Measurements from ENCODE around the gene DDI1. TPM values are rescaled to one million over a fixed set of nuclear protein-coding genes. Genes with fewer than 3 reads are reported as not detected.

The DDI1 gene
- total and polyA plus RNA-seq, 2 of the 4 experiments (the other 2 are of a cell fraction): not detected

- Histone ChIP-seq H4K91ac (ENCODE audit: insufficient read depth, low read depth, low read length) (no peak overlapping the region), H2AK9ac (replicated peaks; ENCODE audit: low read depth, low read length, poor library complexity) (no peak overlapping the region), H2AFZ (replicated peaks; ENCODE audit: low read length, poor library complexity) (no peak overlapping the region), H3K4me1 (ENCODE audit: control insufficient read depth, insufficient read depth, low read length) (no peaks in the 10 kb centered on the region), H3K9me1 (ENCODE audit: insufficient read depth, low read length) (no peaks in the 10 kb centered on the region), H3K14ac (replicated peaks; ENCODE audit: low read depth, low read length) (no peak overlapping the region), H3K18ac (ENCODE audit: low read depth, low read length) (no peak overlapping the region), H4K20me1 (ENCODE audit: insufficient read depth, low read length) (no peaks in the 10 kb centered on the region), H3K56ac (ENCODE audit: extremely low read depth, insufficient read depth, low read length) (no peak overlapping the region), H3K9ac (ENCODE audit: low read depth, low read length) (no peak overlapping the region), H3K9me3 (ENCODE audit: control insufficient read depth, insufficient read depth, low read length) (no peaks in the 10 kb centered on the region), H3K23ac (ENCODE audit: low read depth, low read length) (no peak overlapping the region), H3K27me3 (ENCODE audit: control insufficient read depth, insufficient read depth, low read length) (no peaks in the 10 kb centered on the region), H3K79me1 (ENCODE audit: low read depth in 1 of 2, low read length in 2 of 2) (no peaks in the 10 kb centered on the region), H2BK20ac (ENCODE audit: low read depth, low read length) (no peak overlapping the region), H3K27ac (ENCODE audit: insufficient read depth, low read length) (no peak overlapping the region), H3K4me3 (ENCODE audit: insufficient read depth, low read depth, low read length) (no peak overlapping the region), H3K4me2 (ENCODE audit: low read depth, low read length) (no peak overlapping the region), H4K8ac (ENCODE audit: low read depth in 2 of 2, low read length in 2 of 2) (no peak overlapping the region), H2AK5ac (ENCODE audit: low read depth, low read length) (no peak overlapping the region), H3K36me3 (ENCODE audit: control insufficient read depth, insufficient read depth, low read length) (no peaks in the 10 kb centered on the region), H3K4ac (ENCODE audit: low read depth, low read length) (no peak overlapping the region), H2BK5ac (ENCODE audit: low read depth, low read length, poor library complexity, severe bottlenecking) (no peak overlapping the region), H2BK15ac (ENCODE audit: low read depth, low read length) (no peak overlapping the region), H2BK120ac (ENCODE audit: low read depth, low read length) (no peak overlapping the region), H4K5ac (ENCODE audit: low read depth, low read length) (no peak overlapping the region)
- TF ChIP-seq MXI1 (IDR thresholded peaks at IDR 0.05; ENCODE audit: borderline replicate concordance, low read depth, low read length) (no peak), MAZ (IDR thresholded peaks at IDR 0.05; ENCODE audit: borderline replicate concordance, low read depth, low read length) (no peak), SMC3 (IDR thresholded peaks at IDR 0.05; ENCODE audit: low read depth, low read length) (no peak), POLR2A (IDR thresholded peaks at IDR 0.05; ENCODE audit: low read depth, low read length) (no peak), CHD1 (IDR thresholded peaks at IDR 0.05; ENCODE audit: low read depth, low read length) (no peak), CEBPB (IDR thresholded peaks at IDR 0.05; ENCODE audit: low read depth, low read length) (no peak), RCOR1 (IDR thresholded peaks at IDR 0.05; ENCODE audit: insufficient replicate concordance, low read length) (no peak), BHLHE40 (IDR thresholded peaks at IDR 0.05; ENCODE audit: low read depth, low read length) (no peak), RAD21 (IDR thresholded peaks at IDR 0.05; ENCODE audit: low read length) (no peak), MAFK (IDR thresholded peaks at IDR 0.05; ENCODE audit: low read depth, low read length) (no peak), NFE2L2 (IDR thresholded peaks at IDR 0.05; ENCODE audit: low read depth, low read length) (no peak)
- TF ChIP-seq, protein P1, sequence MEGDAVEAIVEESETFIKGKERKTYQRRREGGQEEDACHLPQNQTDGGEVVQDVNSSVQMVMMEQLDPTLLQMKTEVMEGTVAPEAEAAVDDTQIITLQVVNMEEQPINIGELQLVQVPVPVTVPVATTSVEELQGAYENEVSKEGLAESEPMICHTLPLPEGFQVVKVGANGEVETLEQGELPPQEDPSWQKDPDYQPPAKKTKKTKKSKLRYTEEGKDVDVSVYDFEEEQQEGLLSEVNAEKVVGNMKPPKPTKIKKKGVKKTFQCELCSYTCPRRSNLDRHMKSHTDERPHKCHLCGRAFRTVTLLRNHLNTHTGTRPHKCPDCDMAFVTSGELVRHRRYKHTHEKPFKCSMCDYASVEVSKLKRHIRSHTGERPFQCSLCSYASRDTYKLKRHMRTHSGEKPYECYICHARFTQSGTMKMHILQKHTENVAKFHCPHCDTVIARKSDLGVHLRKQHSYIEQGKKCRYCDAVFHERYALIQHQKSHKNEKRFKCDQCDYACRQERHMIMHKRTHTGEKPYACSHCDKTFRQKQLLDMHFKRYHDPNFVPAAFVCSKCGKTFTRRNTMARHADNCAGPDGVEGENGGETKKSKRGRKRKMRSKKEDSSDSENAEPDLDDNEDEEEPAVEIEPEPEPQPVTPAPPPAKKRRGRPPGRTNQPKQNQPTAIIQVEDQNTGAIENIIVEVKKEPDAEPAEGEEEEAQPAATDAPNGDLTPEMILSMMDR (conservative IDR thresholded peaks at IDR 0.05; ENCODE audit: low read depth, low read length): no peak
- TF ChIP-seq, protein P2, sequence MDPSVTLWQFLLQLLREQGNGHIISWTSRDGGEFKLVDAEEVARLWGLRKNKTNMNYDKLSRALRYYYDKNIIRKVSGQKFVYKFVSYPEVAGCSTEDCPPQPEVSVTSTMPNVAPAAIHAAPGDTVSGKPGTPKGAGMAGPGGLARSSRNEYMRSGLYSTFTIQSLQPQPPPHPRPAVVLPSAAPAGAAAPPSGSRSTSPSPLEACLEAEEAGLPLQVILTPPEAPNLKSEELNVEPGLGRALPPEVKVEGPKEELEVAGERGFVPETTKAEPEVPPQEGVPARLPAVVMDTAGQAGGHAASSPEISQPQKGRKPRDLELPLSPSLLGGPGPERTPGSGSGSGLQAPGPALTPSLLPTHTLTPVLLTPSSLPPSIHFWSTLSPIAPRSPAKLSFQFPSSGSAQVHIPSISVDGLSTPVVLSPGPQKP (IDR thresholded peaks at IDR 0.05; ENCODE audit: borderline replicate concordance, low read depth, low read length): no peak
- TF ChIP-seq, protein P3, sequence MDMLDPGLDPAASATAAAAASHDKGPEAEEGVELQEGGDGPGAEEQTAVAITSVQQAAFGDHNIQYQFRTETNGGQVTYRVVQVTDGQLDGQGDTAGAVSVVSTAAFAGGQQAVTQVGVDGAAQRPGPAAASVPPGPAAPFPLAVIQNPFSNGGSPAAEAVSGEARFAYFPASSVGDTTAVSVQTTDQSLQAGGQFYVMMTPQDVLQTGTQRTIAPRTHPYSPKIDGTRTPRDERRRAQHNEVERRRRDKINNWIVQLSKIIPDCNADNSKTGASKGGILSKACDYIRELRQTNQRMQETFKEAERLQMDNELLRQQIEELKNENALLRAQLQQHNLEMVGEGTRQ (IDR thresholded peaks at IDR 0.05; ENCODE audit: low read depth, low read length): no peak
- BruUV-seq (replicated peaks): no TSS peak
- dilution Hi-C loops (cut with HindIII; ENCODE audit: low sequenced_read_pairs, unreplicated experiment) (no loop called here), intact Hi-C loops (cut with micrococcal nuclease) (no loop called here), in situ Hi-C loops (cut with MboI; ENCODE audit: low sequenced_read_pairs) (no loop called here)
- ChIA-PET CTCF (no interaction called here), POLR2A (ENCODE audit: unreplicated experiment) (no interaction called here)
- DNase-seq (no peak), ATAC-seq (ENCODE audit: low read depth) (no peak)
- WGBS, 2 experiments (ENCODE audit: extremely low coverage in 2 of 2, insufficient read length in 1 of 2): no CpG with 5 or more reads among the region's 1 CpG
Measured at GRCh38 chr11:104067534-104067933, 31.1 kb downstream of the DDI1 start.

Data from IMR-90 (cell line).